GM12874 (cell line): Measurements from ENCODE around the gene KLF2.

Source experiments
- TF ChIP-seq, protein P1 (sequence below): IDR thresholded peaks from 2 replicates; pipeline ENCODE4 v1.5.1; 2011; ENCODE audit warnings: low read depth, mild to moderate bottlenecking, control low read depth, low read length, moderate library complexity; ENCODE audit not compliant: insufficient read depth

KLF2 gene

GRCh38 chr19:16335226-16335625 is 10.6 kb downstream of the KLF2 start:
- TF ChIP-seq, protein P1, sequence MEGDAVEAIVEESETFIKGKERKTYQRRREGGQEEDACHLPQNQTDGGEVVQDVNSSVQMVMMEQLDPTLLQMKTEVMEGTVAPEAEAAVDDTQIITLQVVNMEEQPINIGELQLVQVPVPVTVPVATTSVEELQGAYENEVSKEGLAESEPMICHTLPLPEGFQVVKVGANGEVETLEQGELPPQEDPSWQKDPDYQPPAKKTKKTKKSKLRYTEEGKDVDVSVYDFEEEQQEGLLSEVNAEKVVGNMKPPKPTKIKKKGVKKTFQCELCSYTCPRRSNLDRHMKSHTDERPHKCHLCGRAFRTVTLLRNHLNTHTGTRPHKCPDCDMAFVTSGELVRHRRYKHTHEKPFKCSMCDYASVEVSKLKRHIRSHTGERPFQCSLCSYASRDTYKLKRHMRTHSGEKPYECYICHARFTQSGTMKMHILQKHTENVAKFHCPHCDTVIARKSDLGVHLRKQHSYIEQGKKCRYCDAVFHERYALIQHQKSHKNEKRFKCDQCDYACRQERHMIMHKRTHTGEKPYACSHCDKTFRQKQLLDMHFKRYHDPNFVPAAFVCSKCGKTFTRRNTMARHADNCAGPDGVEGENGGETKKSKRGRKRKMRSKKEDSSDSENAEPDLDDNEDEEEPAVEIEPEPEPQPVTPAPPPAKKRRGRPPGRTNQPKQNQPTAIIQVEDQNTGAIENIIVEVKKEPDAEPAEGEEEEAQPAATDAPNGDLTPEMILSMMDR = no peak

DNA sequence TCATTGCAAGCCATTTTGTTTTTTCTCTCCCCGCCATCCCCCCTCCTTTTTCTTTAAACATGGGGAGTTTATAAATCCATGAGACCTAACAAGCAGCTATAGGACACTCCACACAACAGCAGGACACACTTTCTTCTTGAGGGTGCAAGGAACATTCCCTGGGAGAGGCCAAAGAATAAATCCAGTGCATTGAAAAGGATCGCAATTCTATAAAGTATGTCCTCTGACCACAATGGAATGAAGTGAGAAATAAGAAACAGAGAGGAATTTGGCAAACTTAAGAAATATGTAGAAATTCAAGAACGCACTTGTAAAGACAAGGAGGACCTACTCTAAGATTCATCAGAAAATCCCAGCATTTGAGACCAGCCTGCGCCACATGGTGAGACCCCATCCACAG is 11.9 kb downstream of the KLF2 start:
- TF ChIP-seq, protein P1 = no peak

GRCh38 chr19:16337809-16338469 is 13.3 kb downstream of the KLF2 start:
- TF ChIP-seq, protein P1 = no peak

DNA sequence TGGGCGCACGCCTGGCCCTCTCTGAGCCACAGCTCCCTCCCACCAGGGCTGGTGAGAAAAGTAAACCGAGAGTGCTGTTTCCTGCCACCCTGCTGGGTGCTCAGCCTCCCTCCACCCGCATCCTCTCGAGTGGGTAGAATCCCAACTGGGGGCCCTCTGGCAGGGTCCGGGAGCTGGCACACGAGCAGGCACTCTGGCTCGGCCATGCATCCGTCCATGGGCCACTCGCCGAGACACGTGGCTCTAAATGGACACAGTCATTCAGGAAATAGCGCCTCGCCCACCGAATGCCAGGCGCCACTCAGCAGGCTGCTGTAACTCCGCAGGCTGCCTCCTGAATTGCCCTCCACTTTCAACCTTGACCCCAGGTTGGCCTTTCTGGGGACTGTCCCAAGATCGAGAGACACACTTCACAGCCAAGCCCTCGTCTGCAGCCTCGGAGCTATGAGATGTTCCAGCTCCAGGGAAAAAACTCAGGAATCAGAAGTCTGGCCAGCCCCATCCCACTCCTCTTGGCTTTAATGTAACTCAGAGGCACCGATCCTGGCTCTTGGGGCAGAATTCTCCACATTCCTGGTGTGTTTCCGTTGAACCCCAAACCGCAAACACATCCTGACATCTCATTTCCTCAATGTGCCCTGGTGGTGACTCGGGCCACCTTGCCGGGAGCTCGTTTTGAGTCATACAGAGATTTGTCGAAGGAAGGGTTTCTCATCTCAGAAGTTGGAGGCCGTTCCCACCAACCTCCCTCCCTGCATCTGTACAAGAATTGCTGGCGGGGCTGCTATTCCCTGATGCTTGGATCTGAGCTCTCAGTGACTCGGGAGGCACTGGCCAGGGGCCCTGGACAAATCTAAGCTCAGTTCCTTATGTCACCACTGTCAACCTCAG is 14.1 kb downstream of the KLF2 start:
- TF ChIP-seq, protein P1 = peak; percentile 2; the same call in 1 of the 2 replicates

DNA sequence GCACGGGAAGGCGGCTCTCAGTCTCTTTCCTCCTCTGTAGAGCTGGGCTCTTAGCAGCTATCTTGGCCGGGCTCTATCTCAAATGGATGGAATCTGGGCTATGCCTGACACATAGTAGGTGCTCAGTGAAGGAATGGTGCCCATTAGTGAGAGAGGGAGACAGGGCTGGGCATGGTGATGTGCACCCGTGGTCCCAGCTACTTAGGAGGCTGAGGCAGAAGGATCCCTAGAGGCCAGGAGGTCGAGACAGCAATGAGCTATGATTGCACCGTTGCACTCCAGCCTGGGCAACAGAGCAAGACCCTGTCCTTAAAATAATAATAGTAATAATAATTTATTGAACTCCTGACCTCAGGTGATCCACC is 14.7 kb downstream of the KLF2 start:
- TF ChIP-seq, protein P1 = no peak

DNA sequence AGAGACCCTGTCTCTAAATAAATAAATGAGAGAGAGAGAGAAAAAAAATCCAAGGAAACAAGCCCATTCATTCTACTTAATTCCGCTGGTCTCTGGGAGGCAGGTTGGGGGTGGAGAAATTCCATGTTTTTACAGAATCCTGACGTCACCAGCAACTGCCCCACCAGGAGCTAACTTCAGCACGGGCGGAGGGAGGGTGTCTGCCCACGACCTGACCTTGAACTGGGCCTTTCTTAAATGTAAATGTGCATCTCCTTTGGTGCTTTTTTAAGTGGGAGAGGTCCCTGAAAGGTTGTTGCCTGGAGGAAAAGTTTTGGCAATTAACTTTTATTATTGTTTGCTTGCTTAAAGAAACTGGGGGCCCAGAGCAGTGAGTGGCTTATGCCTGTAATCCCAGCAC is 15.5 kb downstream of the KLF2 start:
- TF ChIP-seq, protein P1 = no peak

DNA sequence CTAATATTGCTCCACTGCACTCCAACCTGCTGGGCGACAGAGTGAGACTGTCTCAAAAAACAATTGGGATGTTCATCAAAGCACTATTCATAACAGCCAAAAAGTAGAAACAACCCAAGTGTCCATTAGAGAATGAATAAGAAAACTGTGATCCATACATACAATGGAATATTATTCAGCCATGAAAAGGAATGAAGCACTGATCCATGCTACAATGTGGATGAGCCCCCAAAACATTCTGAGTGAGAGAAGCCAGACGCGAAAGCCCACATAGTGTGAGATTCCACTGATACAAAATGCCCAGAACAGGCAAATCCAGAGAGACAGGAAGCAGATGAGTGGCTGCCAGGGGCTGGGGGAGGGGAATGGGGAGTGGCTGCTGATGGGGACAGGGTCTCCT is 16.0 kb downstream of the KLF2 start:
- TF ChIP-seq, protein P1 = no peak
